ENCODE measurements around the gene MYBPH. TPM values are rescaled to one million over a fixed set of nuclear protein-coding genes. Genes with fewer than 3 reads are reported as not detected.

Gene MYBPH
- total RNA-seq, 1 experiment from 2014 or later, result not detected

DNA sequence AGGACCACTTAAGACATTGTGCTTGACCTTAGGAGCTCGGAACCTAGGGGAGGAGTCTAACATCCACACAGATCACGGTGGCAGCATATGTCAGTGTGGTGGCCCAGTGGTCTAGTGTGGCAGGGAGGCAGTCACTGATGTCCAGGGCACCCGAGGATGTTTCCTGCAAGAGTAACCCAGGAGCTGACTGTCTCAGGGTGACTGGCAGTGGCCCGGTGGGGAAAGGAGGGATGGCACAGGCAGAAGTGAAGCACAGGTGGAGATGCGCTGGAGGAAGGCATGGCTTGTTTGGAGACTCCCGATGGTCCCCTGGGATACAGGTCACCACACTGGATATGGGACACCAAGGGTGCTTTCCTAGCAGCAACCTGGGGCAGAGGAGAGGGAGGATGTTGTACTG lies 37.5 kb upstream of the MYBPH start:
- H2AK5ac ChIP-seq (ENCODE audit: insufficient read length, low read length), result no peak overlapping the region
- no peak overlapping the region for H2AFZ ChIP-seq (ENCODE audit: low read length)
- no peak for DNase-seq

More for the DNA sequence above, 37.5 kb upstream of the MYBPH start:
- Histone ChIP-seq H3K27me3 (ENCODE audit: insufficient read depth, low read length) (no peaks in the 10 kb centered on the region), H3K9ac (ENCODE audit: extremely low read depth, insufficient read length, low read length) (no peak overlapping the region), H3K4me2 (ENCODE audit: insufficient read depth, insufficient read length, low read length) (no peak overlapping the region), H2BK20ac (ENCODE audit: low read depth, low read length, poor library complexity, severe bottlenecking) (no peak overlapping the region), H3K79me2 (ENCODE audit: insufficient read depth, low read length) (no peaks in the 10 kb centered on the region), H3K56ac (ENCODE audit: insufficient read length, low read depth, low read length) (no peak overlapping the region), H4K91ac (ENCODE audit: insufficient read length, low read depth, low read length) (no peak overlapping the region), H2BK5ac (ENCODE audit: insufficient read length, low read length) (no peak overlapping the region), H3K4me1 (ENCODE audit: insufficient read depth, low read length) (no peaks in the 10 kb centered on the region; the same call in 1 of the 2 replicates), H3K9me3 (ENCODE audit: control insufficient read depth, low read depth, low read length) (no peaks in the 10 kb centered on the region), H3K23ac (ENCODE audit: insufficient read length, low read depth, low read length) (no peak overlapping the region), H4K5ac (ENCODE audit: insufficient read length, low read depth, low read length) (no peak overlapping the region), H3K23me2 (ENCODE audit: insufficient read length, low read depth, low read length, poor library complexity, severe bottlenecking) (no peaks in the 10 kb centered on the region), H2BK120ac (ENCODE audit: low read depth, low read length, poor library complexity, severe bottlenecking) (no peak overlapping the region), H2BK15ac (ENCODE audit: low read depth, low read length) (no peak overlapping the region), H3K27ac (ENCODE audit: insufficient read length, low read depth, low read length) (no peak overlapping the region), H3K18ac (ENCODE audit: insufficient read length, low read depth, low read length) (no peak overlapping the region), H3K14ac (ENCODE audit: insufficient read depth, low read length) (no peak overlapping the region; the same call in 1 of the 2 replicates), H2BK12ac (ENCODE audit: insufficient read length, low read depth, low read length) (no peak overlapping the region), H3T11ph (ENCODE audit: low read length) (no peak overlapping the region), H3K79me1 (ENCODE audit: insufficient read depth, low read depth, low read length, poor library complexity, severe bottlenecking) (no peaks in the 10 kb centered on the region), H3K4ac (ENCODE audit: low read depth, low read length) (no peak overlapping the region), H4K8ac (replicated peaks; ENCODE audit: insufficient read length, low read depth, low read length) (no peak overlapping the region), H4K20me1 (ENCODE audit: control insufficient read depth, insufficient read depth, insufficient read length) (no peaks in the 10 kb centered on the region)
- Mint-ChIP-seq H3K36me3 (ENCODE audit: insufficient read depth in 1 of 3, low read depth in 3 of 3) (no peaks in the 10 kb centered on the region; a peak in 1 of 7 replicates), H3K4me1 (peaks cover 13 to 29% of the 10 kb centered on the region in 2 experiments), H3K27me3 (ENCODE audit: low read depth) (peaks cover 8% of the 10 kb centered on the region), H3K9me3 (no peaks in the 10 kb centered on the region; a peak in 1 of 5 replicates), H3K27ac (no peak overlapping the region), H3K4me3 (no peak overlapping the region)
- TF ChIP-seq, protein P1, sequence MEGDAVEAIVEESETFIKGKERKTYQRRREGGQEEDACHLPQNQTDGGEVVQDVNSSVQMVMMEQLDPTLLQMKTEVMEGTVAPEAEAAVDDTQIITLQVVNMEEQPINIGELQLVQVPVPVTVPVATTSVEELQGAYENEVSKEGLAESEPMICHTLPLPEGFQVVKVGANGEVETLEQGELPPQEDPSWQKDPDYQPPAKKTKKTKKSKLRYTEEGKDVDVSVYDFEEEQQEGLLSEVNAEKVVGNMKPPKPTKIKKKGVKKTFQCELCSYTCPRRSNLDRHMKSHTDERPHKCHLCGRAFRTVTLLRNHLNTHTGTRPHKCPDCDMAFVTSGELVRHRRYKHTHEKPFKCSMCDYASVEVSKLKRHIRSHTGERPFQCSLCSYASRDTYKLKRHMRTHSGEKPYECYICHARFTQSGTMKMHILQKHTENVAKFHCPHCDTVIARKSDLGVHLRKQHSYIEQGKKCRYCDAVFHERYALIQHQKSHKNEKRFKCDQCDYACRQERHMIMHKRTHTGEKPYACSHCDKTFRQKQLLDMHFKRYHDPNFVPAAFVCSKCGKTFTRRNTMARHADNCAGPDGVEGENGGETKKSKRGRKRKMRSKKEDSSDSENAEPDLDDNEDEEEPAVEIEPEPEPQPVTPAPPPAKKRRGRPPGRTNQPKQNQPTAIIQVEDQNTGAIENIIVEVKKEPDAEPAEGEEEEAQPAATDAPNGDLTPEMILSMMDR (conservative IDR thresholded peaks at IDR 0.05), result no peak
- WGBS (ENCODE audit: extremely low coverage, insufficient read length, low lambda C conversion rate), result no CpG with 5 or more reads among the region's 6 CpGs

All from H9 (cell line).